Endothelial cell of umbilical vein (primary cell): Measurements from ENCODE around the gene COL13A1. TPM values are rescaled to one million over a fixed set of nuclear protein-coding genes. Genes with fewer than 3 reads are reported as not detected.

ENCODE experiments used
- BruUV-seq: library from RNA; stranded (reverse); fragments of 400-500 nt; replicated peaks from 2 replicates; lab custom pipeline; 2021; lab: Mats Ljungman, UMichigan
- CTCF ChIA-PET: fragments of 300-600, 350-600 bp; sonication (Branson Sonifier 250); formaldehyde crosslinking; loops from one replicate; lab custom pipeline; 2021; ENCODE audit warnings: antibody characterized with exemption, inconsistent platforms; lab: Charles Lee
- POLR2A ChIA-PET: fragments of 300-600, 350-600 bp; sonication (Branson Sonifier 250); formaldehyde crosslinking; loops from one replicate; lab custom pipeline; 2021; ENCODE audit warnings: antibody characterized with exemption, inconsistent platforms; lab: Charles Lee
- DNase-seq: peaks from one replicate; pipeline ENCODE4 v3.0.0-alpha.2; 2011; ENCODE audit warnings: low read depth, low spot score
- FAIRE-seq: peaks from 2 replicates; lab custom pipeline; 2011; peaks lifted over from hg19 to GRCh38; lab: Jason Lieb, UNC
- H2AFZ ChIP-seq: 2 replicates; pipeline ENCODE4 v1.6.0; 2012; ENCODE audit warnings: low read depth, low read length, control low read depth, inconsistent platforms
- H3K27ac ChIP-seq: 2 replicates; pipeline ENCODE4 v1.5.1; 2011; ENCODE audit warnings: low read depth, mild to moderate bottlenecking, control low read depth, low read length, moderate library complexity; ENCODE audit not compliant: insufficient read depth
- H3K27me3 ChIP-seq, 2 experiments: 2 replicates each; pipeline versions ENCODE4 v1.6.0 to v1.6.1; 2011; ENCODE audit warnings: low read length in 2 of 2, mixed read lengths in 1 of 2; ENCODE audit not compliant: control insufficient read depth in 2 of 2, insufficient read depth in 2 of 2
- H3K36me3 ChIP-seq, 2 experiments: 2 replicates in 1 of 2; 3 replicates in 1 of 2; pipeline ENCODE4 v1.5.1; 2011; ENCODE audit warnings: low read length in 2 of 2, mild to moderate bottlenecking in 1 of 2, moderate library complexity in 1 of 2; ENCODE audit not compliant: control insufficient read depth in 2 of 2, insufficient read depth in 2 of 2; ENCODE audit errors: extremely low read depth in 1 of 2
- H3K4me1 ChIP-seq: 3 replicates; pipeline ENCODE4 v1.5.1; 2011; ENCODE audit warnings: mild to moderate bottlenecking, low read length; ENCODE audit not compliant: control insufficient read depth, insufficient read depth; ENCODE audit errors: extremely low read depth
- H3K4me2 ChIP-seq: 2 replicates; pipeline ENCODE4 v1.6.1; 2011; ENCODE audit warnings: low read length, control low read depth, mixed read lengths; ENCODE audit not compliant: insufficient read depth
- H3K4me3 ChIP-seq, 3 experiments: fragments of 200-600 bp in 1 of 3; sonication (generic), shearing (Covaris generic) in 1 of 3; replicated peaks in 1 of 3; 2 replicates each; pipeline ENCODE4 v1.5.1; 2011 to 2016; ENCODE audit warnings: control low read depth in 3 of 3, low read length in 3 of 3, mild to moderate bottlenecking in 2 of 3, inconsistent platforms in 1 of 3, low read depth in 1 of 3, moderate library complexity in 1 of 3; ENCODE audit not compliant: insufficient read depth in 1 of 3
- H3K79me2 ChIP-seq: 2 replicates; pipeline ENCODE4 v1.6.0; 2012; ENCODE audit warnings: low read length, inconsistent platforms; ENCODE audit not compliant: control insufficient read depth, insufficient read depth
- H3K9ac ChIP-seq: replicated peaks from 2 replicates; pipeline ENCODE3; 2011; ENCODE audit warnings: low read length, control low read depth; ENCODE audit not compliant: insufficient read depth; ENCODE audit errors: extremely low read depth
- H3K9me1 ChIP-seq: replicated peaks from 3 replicates; pipeline ENCODE4 v1.6.0; 2011; ENCODE audit warnings: mild to moderate bottlenecking, low read length; ENCODE audit not compliant: control insufficient read depth, insufficient read depth; ENCODE audit errors: extremely low read depth
- H3K9me3 ChIP-seq: replicated peaks from 2 replicates; pipeline ENCODE4 v1.5.1; 2012; ENCODE audit warnings: low read length, inconsistent platforms; ENCODE audit not compliant: control insufficient read depth, insufficient read depth
- H4K20me1 ChIP-seq: replicated peaks from 2 replicates; pipeline ENCODE3; 2011; ENCODE audit warnings: mild to moderate bottlenecking, low read length; ENCODE audit not compliant: control insufficient read depth, insufficient read depth; ENCODE audit errors: extremely low read depth
- CTCF ChIP-seq, 2 donors: IDR thresholded peaks; 1 replicate in 1 of 2; 2 replicates in 1 of 2; pipeline ENCODE4 v1.5.1; 2011; ENCODE audit warnings: low read length in 2 of 2, mild to moderate bottlenecking in 2 of 2, moderate library complexity in 2 of 2, control low read depth in 1 of 2, inconsistent platforms in 1 of 2, low read depth in 1 of 2; ENCODE audit not compliant: insufficient read depth in 1 of 2; ENCODE audit errors: extremely low read depth in 1 of 2
- EZH2 ChIP-seq: IDR thresholded peaks from 2 replicates; pipeline ENCODE4 v1.6.1; 2012; ENCODE audit warnings: borderline replicate concordance, low read depth, mild to moderate bottlenecking, moderate library complexity, low read length, inconsistent platforms; ENCODE audit not compliant: severe bottlenecking
- FOS ChIP-seq: IDR thresholded peaks from 2 replicates; pipeline ENCODE4 v1.6.1; 2011; ENCODE audit warnings: mild to moderate bottlenecking, low read length, moderate library complexity, borderline replicate concordance; ENCODE audit not compliant: insufficient read depth
- GATA2 ChIP-seq: IDR thresholded peaks from 2 replicates; pipeline ENCODE4 v1.7.0; 2011; ENCODE audit warnings: low read depth, mild to moderate bottlenecking, moderate library complexity, mixed read lengths, low read length; ENCODE audit not compliant: insufficient read length, insufficient read depth
- JUN ChIP-seq: IDR thresholded peaks from 2 replicates; pipeline ENCODE4 v1.6.1; 2011; ENCODE audit warnings: borderline replicate concordance, low read depth; ENCODE audit not compliant: insufficient read length, insufficient read depth
- MAX ChIP-seq: IDR thresholded peaks from 2 replicates; pipeline ENCODE4 v1.6.1; 2011; ENCODE audit not compliant: insufficient read depth, insufficient read length
- MYC ChIP-seq: IDR thresholded peaks from one replicate; pipeline ENCODE4 v1.6.1; 2011; ENCODE audit warnings: mild to moderate bottlenecking, low read depth, low read length
- POLR2A ChIP-seq: IDR thresholded peaks from 2 replicates; pipeline ENCODE4 v1.6.1; 2012; ENCODE audit warnings: low read depth, mild to moderate bottlenecking, control low read depth, low read length
- POLR2AphosphoS5 ChIP-seq: IDR thresholded peaks from 2 replicates; pipeline ENCODE4 v1.6.1; 2012; ENCODE audit warnings: low read depth, mild to moderate bottlenecking, control low read depth, low read length, moderate library complexity; ENCODE audit not compliant: insufficient read depth
- dilution Hi-C: fragments of 300-500 bp; cut with MboI; formaldehyde crosslinking; loops from one replicate; pipeline ENCODE4 v1.15.0; 2019; ENCODE audit warnings: low sequenced_read_pairs; ENCODE audit not compliant: extremely low pct_ligation_motif_present
- intact Hi-C: fragments of 100-400 bp; cut with micrococcal nuclease; formaldehyde crosslinking; loops from one replicate; pipeline ENCODE4 v1.10.0; 2022
- polyA plus RNA-seq, 4 experiments: library from polyadenylated mRNA; depleted of rRNA in 3 of 4; stranded (reverse) in 3 of 4; unstranded in 1 of 4; fragments of >200 nt; gene quantifications; 2 replicates each; pipeline versions ENCODE4 v1.2.1 to v1.2.3, GENCODE V29; 2011 to 2012; ENCODE audit warnings: missing spikeins in 1 of 4
- total RNA-seq: library from RNA; stranded (reverse); gene quantifications from 2 replicates; pipeline ENCODE4 v1.2.3, GENCODE V29; 2021

The COL13A1 gene
- total and polyA plus RNA-seq, 2 donors (not counting 3 experiments of a cell fraction or from before 2014, with no cell fraction given) = 21.4 to 47.5 TPM

- CTCF ChIA-PET = interaction anchor here (1.6 to 3.9 kb wide), 2 partner anchors 8 to 92 kb away, joined by 5 to 17 read pairs; partner anchors contain the start of gene COL13A1
- POLR2A ChIA-PET = no interaction called here
Measured at GRCh38 chr10:69893271-69893900, 91.7 kb downstream of the COL13A1 start.

More at GRCh38 chr10:69893271-69893900, 91.7 kb downstream of the COL13A1 start:
- Histone ChIP-seq H2AFZ (no peak overlapping the region), H3K9ac (no peak overlapping the region), H3K27me3 (no peaks in the 10 kb centered on the region), H3K79me2 (no peaks in the 10 kb centered on the region), H3K9me1 (no peaks in the 10 kb centered on the region), H3K4me3 (no peak overlapping the region), H3K4me2 (no peak overlapping the region), H3K27ac (no peak overlapping the region), H4K20me1 (no peaks in the 10 kb centered on the region), H3K4me1 (no peaks in the 10 kb centered on the region), H3K9me3 (no peaks in the 10 kb centered on the region), H3K36me3 (no peaks in the 10 kb centered on the region)
- no peak for TF ChIP-seq MYC
- TF ChIP-seq POLR2A = no peak
- TF ChIP-seq EZH2 = no peak
- TF ChIP-seq POLR2AphosphoS5 = no peak
- no peak for TF ChIP-seq FOS
- no peak for TF ChIP-seq MAX
- no peak for TF ChIP-seq CTCF (IDR thresholded peaks at IDR 0.05; ENCODE audit: extremely low read depth in 1 of 2, insufficient read depth in 1 of 2, low read depth in 1 of 2, low read length in 2 of 2)
- no peak for TF ChIP-seq JUN
- TF ChIP-seq GATA2 = no peak
- dilution Hi-C loops (no loop called here), intact Hi-C loops (no loop called here)
- FAIRE-seq (no peak), DNase-seq (no peak)
- BruUV-seq = no TSS peak
